Measurements from ENCODE around the gene CD69.

CD69 gene

DNA sequence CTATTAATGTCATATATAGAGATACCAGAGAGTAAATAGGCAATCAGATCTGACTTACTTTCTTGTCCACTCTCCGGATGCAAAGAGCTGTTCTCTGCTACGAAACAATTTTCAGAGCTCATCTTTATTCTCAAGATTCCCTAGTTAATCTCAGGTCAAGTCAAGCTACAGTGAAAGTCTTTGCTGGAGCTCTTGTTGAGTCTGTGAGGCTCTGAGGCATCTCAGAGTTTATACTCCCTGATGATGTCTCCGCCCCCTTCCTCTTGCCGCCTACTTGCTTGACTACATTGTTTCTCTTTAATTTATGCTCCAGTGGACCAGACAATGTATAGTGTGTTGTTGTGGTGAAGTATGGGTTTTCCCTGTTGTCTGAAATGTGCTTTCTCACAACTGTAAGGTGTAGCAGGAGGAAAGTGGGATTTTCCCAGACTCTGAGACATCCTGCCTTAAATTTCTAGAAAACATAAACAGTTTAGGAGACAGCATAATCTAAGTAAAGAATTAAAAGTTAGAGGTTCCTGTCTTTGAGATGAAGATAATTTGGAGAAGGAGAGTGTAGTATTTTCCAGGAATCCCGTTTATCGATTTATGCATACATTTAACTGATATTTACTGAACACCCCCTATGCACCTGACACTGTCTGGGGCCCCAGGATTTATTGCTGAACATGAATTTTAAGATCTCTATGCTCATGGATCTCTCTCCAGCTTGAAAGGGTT is at the start of gene CD69:
TSS of gene CD69 (minus strand) at position 203 of the 720 bp plus-strand sequence. CDS start at position 122, 81 bp downstream.
- no peak for DNase-seq

DNA sequence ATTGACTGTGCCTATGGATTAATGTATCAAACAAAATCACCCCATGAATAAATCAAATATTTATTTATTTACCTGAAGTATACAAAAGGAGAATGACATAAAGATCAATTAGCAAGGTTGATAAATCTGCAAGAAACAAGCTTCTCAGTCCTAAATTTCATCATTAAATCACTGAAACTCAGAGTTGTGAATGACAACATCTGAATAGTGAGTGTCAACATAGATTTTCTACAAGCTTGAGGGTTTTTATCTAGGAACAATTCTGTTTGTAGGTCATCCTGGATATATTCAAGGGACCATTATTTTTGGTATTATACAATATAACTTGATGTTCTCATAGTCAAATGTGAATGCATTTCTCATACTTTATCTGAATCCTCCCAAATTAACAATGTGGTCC is 49.2 kb upstream of the CD69 start:
- DNase-seq, result no peak

DNA sequence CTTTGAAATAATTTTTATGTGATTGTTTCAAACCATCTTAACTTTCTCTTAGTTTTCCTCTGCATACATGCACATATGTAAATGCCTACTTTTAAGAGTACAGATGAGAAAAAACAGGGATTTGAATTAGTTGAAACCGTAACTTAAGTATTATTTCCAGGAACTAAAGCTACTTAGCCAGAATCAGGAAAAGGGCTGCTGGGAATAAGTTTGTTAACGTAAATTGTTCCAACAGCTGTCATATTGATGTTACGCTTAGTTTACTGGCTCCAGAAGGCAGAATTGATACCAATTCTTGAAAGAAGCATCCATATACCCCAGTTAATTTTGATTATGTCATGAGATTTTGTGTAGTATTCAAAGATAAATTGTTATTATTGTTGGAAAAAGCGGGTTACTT is 48.6 kb upstream of the CD69 start:
- DNase-seq, result no peak

DNA sequence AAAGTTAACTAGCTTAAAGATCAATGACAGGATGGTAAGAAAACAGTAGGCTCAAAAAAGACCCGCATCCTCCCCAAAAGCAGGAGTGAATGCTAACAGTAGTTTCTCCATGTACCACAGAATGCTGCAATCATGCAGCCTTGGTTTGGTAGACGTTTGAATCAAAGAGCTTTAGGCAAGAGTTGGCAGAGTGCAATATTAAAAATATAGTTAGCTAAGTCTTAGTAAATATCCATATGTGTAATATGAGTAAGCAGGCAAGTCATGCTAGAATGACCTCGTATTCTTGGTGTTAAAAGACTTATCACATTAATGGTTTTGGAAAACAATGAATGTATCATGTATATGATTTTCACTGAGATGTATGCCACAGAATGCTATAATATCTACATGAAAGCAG is 47.8 kb upstream of the CD69 start:
- DNase-seq, result no peak

DNA sequence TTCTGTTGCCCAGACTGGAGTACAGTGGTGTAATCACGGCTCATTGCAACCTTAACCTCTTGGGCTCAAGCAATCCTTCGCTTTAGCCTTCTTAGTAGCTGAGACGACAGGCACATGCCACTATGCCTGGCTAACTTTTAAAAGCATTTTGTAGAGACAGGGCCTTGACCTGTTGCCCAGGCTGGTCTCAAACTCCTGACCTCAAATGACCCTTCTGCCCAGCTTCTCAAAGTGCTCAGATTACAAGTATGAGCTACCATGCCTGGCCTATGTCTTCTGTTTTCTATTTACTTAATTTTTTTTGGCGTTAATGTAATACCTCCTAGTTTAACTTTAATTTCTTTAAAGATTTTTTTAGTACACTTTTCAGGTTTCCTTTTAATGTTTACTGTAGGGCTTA is 46.0 kb upstream of the CD69 start:
- no peak for DNase-seq

DNA sequence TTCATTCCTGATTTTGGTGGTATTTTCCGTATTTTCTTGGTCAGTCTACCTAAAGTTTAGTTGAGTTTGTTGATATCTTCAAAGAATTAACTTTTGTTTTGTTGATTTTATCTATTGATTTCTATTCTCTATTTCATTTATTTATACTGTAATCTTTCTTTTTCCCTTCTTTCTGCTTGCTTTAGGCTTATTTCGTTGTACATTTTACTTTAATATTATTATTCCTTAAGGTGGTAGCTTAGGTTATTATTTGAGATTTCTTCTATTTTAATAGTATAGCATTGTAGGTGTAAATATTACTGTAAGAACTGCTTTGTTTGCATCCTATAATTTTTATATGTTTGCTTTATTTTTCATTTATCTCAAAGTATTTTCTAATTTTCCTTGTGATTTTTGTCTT is 45.2 kb upstream of the CD69 start:
- no peak for DNase-seq

DNA sequence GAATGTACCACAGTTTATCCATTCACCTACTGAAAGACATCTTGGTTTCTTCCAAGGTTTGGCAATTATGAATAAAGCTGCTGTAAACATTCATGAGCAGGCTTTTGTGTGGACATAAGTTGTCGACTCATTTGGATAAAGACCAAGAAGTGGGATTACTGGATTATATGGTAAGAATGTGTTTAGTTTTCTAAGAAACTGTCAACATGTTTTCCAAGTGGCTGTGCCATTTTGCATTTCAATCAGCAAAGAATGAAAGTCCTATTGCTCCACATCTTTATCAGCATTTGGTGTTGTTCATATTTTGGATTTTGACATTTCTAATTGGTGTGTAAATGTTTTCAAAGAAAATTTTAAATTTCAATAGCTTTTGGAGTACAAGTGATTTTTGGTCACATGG is 39.3 kb upstream of the CD69 start:
- no peak for DNase-seq

DNA sequence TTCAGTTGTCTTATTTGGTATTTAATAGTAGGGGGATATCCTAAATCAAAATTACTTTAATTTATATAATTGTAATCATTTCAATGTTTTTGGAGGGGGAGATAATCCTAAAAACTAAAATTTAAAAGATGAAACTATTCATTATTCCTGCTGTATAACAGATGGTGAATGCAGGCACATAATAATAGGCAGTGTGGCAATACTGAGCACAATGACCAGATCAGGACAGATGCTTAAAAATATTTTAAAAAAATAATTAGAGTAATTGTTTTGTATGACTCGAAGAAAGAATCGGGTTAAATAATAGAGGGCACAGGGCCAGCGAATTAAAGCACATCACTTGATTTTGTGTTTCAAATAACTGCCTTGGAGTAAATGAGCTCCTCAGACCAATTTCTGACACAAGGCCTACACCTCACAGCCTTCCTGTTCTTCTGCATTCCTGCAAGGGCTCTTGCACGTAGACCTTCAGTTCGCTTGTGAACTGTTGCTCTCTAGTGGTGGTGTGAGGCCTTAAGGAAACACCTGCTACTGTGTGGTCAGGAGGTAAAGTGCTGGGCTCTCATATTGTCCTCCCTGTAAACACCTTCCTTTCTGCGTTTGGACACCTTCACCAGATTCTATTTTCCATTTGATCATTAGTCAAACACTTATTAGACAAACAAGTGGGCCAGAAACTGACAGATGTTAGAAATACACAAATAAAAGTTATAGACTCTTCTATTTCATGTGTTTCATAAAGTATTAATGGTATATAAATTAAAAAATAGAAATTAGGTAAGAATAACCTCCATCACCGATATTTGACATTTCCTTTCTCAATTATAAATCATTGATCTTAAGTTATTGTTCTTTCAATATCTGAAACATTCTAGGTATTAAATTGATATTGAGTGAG is 37.3 kb upstream of the CD69 start:
- no peak for DNase-seq

DNA sequence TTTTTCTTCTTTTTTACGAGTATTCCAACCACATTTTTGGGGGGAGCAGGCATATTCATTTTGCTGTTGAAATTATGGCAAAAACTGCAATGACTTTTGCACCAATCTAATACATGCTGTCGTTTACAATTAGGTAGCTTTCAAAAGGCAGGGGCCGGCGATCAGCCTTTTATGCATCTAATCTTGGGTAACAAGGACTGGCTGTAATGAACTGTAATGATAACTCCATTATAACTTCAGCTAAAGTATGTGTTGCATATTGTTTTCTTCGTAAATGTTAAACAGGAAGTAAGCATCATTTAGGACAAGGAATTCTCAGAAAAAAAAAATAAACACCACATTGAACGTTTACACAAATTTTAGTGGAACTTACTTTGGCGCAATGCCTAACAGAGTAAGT is 36.3 kb upstream of the CD69 start:
- no peak for DNase-seq

DNA sequence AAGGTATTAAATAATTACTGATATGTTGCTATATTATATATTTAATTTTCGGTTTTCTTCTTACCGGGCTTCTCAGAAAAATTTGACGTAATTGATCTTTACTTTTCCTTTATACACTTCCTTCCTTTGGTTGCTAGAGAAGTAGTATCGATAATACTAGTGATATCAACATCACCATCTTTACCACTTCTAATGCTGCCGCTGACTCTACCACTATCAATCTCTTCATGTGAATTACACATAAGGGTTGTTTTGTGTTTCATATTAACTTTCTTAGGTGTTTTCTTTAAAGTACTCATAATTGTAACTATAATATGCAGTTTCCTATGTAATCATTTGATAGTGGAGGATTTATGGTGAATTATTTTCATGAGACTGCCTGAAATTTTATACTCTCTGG is 35.6 kb upstream of the CD69 start:
- no peak for DNase-seq

DNA sequence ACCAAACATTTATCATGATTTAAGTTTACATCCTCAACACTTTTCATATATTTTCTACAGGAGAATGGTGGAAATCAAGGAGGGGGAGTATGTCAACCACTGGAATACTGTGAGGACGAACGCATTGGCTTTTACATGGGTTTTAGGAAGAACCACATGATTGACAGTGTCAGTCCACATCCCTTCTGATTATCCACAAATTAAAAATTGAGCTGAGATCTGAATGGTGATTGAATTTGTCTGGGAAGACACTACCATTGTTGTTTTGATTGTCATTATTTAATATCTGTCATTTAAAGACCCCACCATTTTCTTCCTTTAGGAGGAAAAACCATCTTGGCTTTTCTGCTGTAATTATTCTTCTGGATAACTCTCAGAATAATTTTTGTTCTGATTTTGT is 35.2 kb upstream of the CD69 start:
- no peak for DNase-seq

DNA sequence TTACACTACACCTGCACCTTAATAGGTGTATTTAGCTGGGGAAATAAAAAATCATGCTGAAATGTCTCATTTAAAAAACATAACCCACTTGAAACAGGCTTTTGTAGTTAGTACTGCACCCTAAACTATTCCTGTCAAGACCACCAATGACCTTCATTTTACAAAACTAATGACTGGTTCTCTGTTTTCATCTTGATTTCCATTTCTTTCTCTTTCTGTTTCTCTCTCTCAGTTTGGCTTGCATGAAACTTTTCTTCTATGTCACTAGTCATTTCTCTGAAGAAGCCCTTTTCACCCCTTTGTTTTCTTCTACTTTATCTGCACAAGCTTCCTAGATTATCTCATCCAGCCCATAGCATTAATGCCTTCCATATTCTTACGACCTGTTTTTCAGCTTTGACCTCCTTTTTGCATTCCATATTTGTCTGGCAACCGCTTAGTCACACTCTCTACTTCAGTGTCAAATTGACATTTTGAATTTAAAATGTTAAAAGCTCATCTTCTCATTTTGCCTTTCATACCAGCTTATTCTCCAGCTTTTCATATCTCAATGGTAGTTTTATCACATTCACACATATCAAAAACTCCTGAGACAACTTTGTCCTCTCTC is 33.9 kb upstream of the CD69 start:
- DNase-seq, result no peak

DNA sequence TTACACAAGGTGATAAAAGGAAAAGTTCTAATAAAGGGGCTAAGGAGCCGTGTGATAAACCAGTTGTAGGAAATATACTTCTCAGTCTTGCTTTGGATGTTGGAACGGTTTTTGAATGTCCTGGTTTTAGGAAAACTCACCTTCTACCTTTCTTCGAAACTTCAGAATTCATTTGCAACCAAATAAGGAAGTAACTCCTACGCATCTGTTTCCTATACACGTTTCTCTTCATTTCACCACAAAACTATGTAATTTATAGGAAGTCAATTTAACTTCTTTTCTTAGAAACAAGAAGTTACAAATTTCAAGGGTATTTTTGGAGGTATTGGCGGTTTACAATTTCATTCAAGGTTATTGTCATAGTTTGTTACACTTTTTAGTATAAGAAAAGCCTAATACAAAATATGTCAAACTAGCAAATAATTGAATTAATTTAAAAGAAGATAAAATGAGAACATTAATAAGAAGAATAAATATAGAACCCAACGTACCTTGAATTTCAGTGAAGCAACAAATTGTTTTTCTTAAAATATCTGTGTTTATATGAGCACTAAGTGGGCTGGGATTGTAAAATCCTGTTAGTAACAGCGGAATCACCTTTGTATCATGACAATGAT is 33.2 kb upstream of the CD69 start:
- no peak for DNase-seq

DNA sequence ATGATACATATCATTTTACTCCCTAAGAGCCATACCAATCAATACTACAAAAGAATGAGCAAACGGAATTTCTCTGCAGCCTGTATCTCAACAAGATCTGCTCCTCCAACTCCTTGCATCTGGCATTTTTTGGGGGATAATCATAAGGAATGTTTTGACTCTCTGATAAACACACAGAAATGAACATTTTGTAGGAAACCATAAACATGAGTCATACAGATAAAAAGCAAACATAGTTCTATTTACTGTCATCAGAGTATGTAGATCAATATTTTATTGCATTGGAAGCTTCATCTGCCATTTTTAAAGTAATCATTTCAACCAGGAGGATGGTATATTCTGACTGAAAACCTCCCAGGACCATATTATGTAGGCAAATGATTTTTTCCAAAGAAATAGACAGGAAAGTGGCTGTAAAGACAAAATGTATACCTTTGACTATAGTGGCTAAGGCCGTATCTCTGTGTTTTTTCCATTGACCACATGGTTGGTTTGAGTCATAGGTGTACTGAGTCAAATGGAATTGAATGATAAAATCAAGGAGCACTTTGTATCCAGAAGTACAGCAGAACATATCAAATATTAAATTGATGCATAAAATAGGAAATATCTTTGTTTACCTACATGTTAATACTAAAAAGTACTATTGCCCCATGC is 32.4 kb upstream of the CD69 start:
- DNase-seq, result no peak

DNA sequence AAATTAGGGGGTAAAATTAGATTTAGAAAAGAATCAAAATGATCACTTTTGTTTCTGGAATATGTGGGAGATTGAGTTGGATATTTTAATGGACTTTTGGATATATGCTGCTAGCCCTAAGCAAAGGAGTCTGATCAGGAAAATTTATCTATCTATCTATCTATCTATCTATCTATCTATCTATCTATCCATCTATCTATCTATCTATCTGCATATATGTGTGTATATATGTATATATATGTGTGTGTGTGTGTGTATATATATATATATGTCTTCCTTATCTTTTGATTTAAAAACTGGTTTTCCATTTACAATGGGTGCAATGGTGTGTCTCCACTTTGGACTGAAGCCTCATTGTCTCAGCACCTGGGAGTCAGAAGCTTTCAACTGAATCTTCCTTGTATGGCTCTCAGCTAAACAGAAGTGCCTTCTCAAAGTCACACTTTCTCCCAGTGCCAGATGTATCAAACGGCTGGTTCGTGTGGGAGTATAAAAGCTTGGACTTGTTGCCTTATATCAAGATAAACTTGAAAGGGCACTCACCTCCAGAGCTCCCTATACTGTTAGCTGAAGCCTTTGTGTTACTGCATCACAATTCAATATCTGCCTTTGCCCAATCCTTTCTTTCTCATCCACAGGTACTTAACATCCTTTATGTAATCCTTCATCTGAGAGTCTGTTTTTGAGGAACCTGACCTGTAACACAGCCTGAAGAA is 31.6 kb upstream of the CD69 start:
- no peak for DNase-seq

DNA sequence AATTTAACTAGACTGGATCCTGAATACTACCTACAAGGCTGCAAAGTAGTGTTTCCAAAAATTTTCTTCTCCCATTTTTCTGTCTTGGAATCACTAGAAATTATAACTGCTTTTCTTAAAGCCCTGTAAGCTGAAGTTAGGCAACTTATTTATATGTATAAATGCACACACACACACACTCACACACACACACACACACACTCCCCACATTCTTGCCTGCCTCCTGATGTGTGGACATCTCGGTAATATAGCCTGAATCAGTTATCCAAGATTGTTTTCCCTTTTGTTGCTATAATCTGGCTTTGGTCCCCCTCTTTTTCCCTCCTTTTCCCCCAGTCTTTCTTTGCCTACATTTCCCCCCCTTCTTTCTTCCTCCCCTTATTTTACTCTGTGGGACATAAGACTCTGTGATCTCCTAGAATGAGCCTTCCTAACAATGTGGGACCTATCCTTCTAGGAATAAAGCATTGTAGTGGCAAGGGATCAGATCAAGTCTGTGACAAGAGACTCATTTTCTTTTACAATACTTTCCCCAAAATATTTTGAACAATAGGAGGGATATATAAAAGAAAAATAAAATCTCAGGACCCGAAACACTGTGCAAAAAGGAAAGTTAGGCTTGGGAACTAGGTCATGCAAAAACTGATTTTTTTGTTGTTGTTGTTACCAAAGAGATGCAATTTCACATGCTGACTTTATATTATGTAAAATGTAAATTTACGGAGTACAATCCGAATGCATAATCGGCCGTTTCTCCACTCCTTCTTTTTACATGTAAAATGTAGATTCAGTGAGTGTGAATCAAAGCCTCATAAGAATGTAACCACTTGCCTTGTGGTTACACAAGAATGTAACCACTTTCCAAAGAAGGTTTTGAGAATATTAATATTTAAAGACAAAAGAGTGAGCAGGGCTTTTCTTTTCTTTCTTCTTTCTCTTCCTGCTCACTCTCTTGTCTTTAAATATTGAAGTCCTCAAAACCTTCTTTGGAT is 26.3 kb upstream of the CD69 start:
- no peak for DNase-seq

DNA sequence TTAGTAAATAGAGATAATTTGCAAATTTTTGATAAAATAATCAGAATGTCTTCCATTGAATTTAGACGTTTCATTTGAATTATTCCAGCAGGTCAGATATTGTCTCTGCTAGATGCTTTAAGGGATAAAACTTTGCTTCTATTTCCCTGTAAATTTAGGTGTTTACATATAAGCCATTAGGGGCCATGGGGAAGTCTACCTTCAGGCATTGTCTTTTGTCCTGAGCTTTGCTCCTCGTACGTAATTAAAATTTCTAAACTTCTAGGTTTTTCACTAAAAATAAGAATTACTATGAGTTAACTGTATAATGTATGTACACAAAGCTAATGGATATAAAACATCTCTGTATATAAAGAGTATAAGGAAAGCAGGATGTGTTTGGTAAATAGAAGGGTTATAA is 24.1 kb upstream of the CD69 start:
- no peak for DNase-seq

DNA sequence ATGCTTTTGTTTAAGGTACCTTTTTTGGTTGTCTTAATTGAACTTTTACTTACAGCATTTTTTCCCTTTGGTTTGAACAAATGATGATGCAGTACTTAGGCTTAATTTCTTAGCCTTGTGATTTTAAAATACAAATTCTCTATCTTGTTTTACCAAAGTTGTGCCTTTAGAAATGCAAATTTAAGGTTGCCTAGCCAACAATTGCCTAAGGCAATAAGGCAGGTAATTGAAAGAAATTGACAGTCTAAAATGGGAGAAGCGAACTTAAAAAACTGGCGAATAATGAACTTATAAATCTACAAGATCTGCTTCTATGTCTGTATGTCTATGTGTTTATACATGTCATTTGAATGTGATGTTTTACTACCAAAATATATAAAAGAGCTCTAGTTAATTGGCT is 23.6 kb upstream of the CD69 start:
- no peak for DNase-seq

DNA sequence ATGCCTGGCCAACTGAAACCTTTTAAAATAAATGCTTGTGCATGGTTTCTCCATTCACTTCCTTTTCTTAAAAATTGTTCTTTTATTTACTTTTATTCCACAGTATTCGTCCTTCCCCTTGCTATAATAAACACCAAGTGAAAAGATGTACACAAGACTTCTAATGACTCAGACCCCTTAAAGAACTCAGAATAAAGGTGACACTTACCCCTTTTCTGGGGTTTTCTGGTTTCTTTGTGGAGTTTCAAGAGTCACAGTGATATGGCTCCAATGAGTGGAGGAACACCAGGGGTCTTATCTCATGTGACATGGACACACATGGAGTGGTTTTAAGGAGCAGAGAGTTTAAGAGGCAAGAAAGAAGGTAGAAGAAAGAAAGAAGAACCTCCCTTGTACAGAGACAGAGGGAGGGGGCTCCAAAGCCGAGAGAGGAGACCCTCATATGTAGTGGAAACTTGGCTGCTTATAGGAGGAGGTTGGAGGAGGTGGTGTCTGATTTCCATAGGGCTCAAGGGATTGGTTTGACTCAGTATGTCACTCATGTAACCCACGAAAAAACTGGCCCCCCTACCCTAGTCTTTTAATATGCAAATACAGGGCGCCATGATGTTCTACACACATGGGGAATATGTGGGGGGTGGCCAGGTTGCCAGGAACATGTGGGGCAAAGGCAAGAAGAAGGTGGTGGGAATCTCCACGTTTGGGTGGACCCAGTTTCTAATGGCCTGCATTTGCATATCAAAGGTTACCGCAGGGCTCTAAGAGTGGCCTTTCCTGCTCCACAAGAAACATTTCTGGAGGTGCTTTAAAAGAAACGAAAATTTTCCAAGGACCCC is 22.1 kb upstream of the CD69 start:
- DNase-seq, result no peak

DNA sequence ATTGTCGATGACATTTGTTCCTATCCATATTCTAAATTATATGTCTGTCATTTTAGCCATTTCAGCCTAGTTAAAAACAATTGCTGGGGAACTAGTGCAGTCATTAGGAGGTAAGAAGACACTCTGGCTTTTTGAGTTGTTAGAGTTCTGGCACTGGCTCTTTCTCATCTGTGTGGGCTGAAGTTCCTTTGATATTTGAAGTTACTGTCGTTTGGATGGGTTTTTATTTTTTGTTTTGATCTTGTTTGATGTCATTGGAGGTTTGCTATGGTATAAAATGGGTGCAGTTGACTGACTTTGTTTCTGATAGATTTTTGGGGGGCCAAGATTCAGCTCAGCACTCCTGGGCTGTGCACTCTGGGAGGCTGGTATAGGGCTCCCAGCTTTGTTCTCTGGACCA is 20.7 kb upstream of the CD69 start:
- DNase-seq, result no peak

Data from NCI-H2029 (cell line).